DOHH2 (cell line): ENCODE measurements around the gene COL4A2.

Experiments used
- H3F3A ChIP-seq: fragments of 200-600 bp; sonication (generic), shearing (Covaris generic); 2 replicates; pipeline ENCODE4 v1.6.0; 2016; ENCODE audit warnings: antibody characterized with exemption, mild to moderate bottlenecking; ENCODE audit not compliant: control insufficient read depth, insufficient read depth
- H3K27ac ChIP-seq: fragments of 200-600 bp; sonication (generic); 2 replicates; pipeline ENCODE4 v1.5.1; 2014; ENCODE audit warnings: low read depth, mild to moderate bottlenecking, low read length, moderate library complexity
- H3K27me3 ChIP-seq: fragments of 200-600 bp; sonication (generic); 2 replicates; pipeline ENCODE4 v1.6.1; 2014; ENCODE audit warnings: mild to moderate bottlenecking, low read length, mixed read lengths; ENCODE audit not compliant: control insufficient read depth
- H3K36me3 ChIP-seq: fragments of 200-600 bp; sonication (generic); 2 replicates; pipeline ENCODE4 v1.6.1; 2014; ENCODE audit warnings: mild to moderate bottlenecking, low read length, moderate library complexity, mixed read lengths; ENCODE audit not compliant: control insufficient read depth
- H3K4me1 ChIP-seq: fragments of 200-600 bp; sonication (generic); 2 replicates; pipeline ENCODE4 v1.6.1; 2014; ENCODE audit warnings: mild to moderate bottlenecking, low read length, mixed read lengths; ENCODE audit not compliant: control insufficient read depth
- H3K4me2 ChIP-seq: fragments of 200-600 bp; sonication (generic); 2 replicates; pipeline ENCODE4 v1.6.0; 2014; ENCODE audit warnings: mild to moderate bottlenecking, low read length, moderate library complexity
- H3K4me3 ChIP-seq: fragments of 200-600 bp; sonication (generic); 2 replicates; pipeline ENCODE4 v1.5.1; 2014; ENCODE audit warnings: mild to moderate bottlenecking, low read length, mixed read lengths
- H3K79me2 ChIP-seq: fragments of 200-600 bp; sonication (generic); 2 replicates; pipeline ENCODE4 v1.6.1; 2014; ENCODE audit warnings: mild to moderate bottlenecking, low read length, mixed read lengths; ENCODE audit not compliant: control insufficient read depth
- H3K9me2 ChIP-seq: fragments of 200-600 bp; sonication (generic); replicated peaks from 2 replicates; pipeline ENCODE4 v1.6.1; 2014; ENCODE audit warnings: mild to moderate bottlenecking, low read length, mixed read lengths; ENCODE audit not compliant: control insufficient read depth
- H3K9me3 ChIP-seq: fragments of 200-600 bp; sonication (generic); 2 replicates; pipeline ENCODE4 v1.6.1; 2014; ENCODE audit warnings: antibody characterized with exemption, low read length, mixed read lengths; ENCODE audit not compliant: control insufficient read depth, insufficient read depth
- H4K20me1 ChIP-seq: fragments of 200-600 bp; sonication (generic); 2 replicates; pipeline ENCODE4 v1.6.0; 2014; ENCODE audit warnings: low read depth, mild to moderate bottlenecking, antibody characterized with exemption, low read length, moderate library complexity; ENCODE audit not compliant: control insufficient read depth, insufficient read depth
- EZH2phosphoT487 ChIP-seq: fragments of 200-600 bp; sonication (generic); IDR thresholded peaks from 2 replicates; pipeline ENCODE4 v1.6.1; 2017; ENCODE audit warnings: borderline replicate concordance, mild to moderate bottlenecking, antibody characterized with exemption, low read length, moderate library complexity, mixed read lengths
- TF ChIP-seq, protein P1 (sequence below): fragments of 200-600 bp; sonication (generic); IDR thresholded peaks from one replicate; pipeline ENCODE4 v1.5.1; 2014; ENCODE audit warnings: antibody characterized with exemption, mild to moderate bottlenecking, low read depth, low read length; ENCODE audit not compliant: poor library complexity, severe bottlenecking

Gene COL4A2

GRCh38 chr13:110518571-110518970 is 211.5 kb downstream of the COL4A2 start:
- Histone ChIP-seq H3K79me2 (no peaks in the 10 kb centered on the region), H3K4me1 (peaks cover 5% of the 10 kb centered on the region), H4K20me1 (no peaks in the 10 kb centered on the region), H3K27ac (no peak overlapping the region), H3K27me3 (peaks cover 3% of the 10 kb centered on the region), H3K9me3 (no peaks in the 10 kb centered on the region), H3F3A (no peaks in the 10 kb centered on the region), H3K36me3 (no peaks in the 10 kb centered on the region), H3K9me2 (no peaks in the 10 kb centered on the region), H3K4me3 (no peak overlapping the region), H3K4me2 (no peak overlapping the region)
- TF ChIP-seq, protein P1, sequence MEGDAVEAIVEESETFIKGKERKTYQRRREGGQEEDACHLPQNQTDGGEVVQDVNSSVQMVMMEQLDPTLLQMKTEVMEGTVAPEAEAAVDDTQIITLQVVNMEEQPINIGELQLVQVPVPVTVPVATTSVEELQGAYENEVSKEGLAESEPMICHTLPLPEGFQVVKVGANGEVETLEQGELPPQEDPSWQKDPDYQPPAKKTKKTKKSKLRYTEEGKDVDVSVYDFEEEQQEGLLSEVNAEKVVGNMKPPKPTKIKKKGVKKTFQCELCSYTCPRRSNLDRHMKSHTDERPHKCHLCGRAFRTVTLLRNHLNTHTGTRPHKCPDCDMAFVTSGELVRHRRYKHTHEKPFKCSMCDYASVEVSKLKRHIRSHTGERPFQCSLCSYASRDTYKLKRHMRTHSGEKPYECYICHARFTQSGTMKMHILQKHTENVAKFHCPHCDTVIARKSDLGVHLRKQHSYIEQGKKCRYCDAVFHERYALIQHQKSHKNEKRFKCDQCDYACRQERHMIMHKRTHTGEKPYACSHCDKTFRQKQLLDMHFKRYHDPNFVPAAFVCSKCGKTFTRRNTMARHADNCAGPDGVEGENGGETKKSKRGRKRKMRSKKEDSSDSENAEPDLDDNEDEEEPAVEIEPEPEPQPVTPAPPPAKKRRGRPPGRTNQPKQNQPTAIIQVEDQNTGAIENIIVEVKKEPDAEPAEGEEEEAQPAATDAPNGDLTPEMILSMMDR = no peak
- no peak for TF ChIP-seq EZH2phosphoT487

DNA sequence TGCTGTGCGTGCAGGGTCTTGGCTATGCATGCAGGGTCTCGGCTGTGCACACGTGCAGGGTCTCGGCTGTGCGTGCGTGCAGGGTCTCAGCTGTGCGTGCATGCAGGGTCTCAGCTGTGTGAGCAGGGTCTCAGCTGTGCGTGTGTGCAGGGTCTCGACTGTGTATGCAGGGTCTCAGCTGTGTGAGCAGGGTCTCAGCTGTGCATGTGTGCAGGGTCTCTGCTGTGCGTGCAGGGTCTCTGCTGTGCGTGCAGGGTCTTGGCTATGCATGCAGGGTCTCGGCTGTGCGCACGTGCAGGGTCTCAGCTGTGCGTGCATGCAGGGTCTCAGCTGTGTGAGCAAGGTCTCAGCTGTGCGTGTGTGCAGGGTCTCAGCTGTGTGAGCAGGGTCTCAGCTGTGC is 212.0 kb downstream of the COL4A2 start:
- Histone ChIP-seq H3K27ac (no peak overlapping the region), H3K36me3 (no peaks in the 10 kb centered on the region), H3K27me3 (peaks cover 3% of the 10 kb centered on the region), H3K79me2 (no peaks in the 10 kb centered on the region), H3F3A (no peaks in the 10 kb centered on the region), H3K4me2 (no peak overlapping the region), H3K4me3 (no peak overlapping the region), H4K20me1 (no peaks in the 10 kb centered on the region), H3K9me2 (no peaks in the 10 kb centered on the region), H3K9me3 (no peaks in the 10 kb centered on the region), H3K4me1 (peaks cover 5% of the 10 kb centered on the region)
- TF ChIP-seq, protein P1 = no peak
- TF ChIP-seq EZH2phosphoT487 = no peak

DNA sequence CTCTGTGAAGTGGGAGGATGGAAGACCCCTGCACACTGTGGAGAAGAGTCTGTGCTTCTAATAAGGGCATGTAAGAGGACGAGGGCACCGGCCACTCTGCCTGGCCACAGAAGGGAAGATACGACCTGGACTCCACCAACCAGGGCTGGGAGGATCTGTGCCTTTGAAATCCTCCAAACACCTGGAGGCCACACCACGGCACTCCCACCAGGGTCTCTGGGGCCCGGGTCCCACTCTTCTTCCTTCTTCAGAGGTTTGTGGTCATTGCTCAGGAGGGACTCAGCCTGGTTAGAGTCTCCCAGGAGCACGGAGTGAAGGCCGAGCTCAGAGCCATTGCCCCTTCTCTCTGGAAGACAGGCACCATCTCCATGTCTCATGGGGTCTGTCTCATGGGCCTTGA is 212.4 kb downstream of the COL4A2 start:
- Histone ChIP-seq H3K79me2 (no peaks in the 10 kb centered on the region), H3K36me3 (no peaks in the 10 kb centered on the region), H3K9me2 (no peaks in the 10 kb centered on the region), H3K4me3 (no peak overlapping the region), H3K27me3 (peaks cover 6% of the 10 kb centered on the region), H4K20me1 (no peaks in the 10 kb centered on the region), H3F3A (no peaks in the 10 kb centered on the region), H3K27ac (no peak overlapping the region), H3K9me3 (no peaks in the 10 kb centered on the region), H3K4me2 (no peak overlapping the region), H3K4me1 (peaks cover 8% of the 10 kb centered on the region)
- no peak for TF ChIP-seq EZH2phosphoT487
- TF ChIP-seq, protein P1 = no peak
